Activated gamma-delta T cell treated with anti-CD3 and anti-CD28 coated beads, Interleukin-2, amount 50 U/mL, for 16 hours (primary cell): ENCODE data around the gene TTLL4.

Experiments used
- DNase-seq: peaks from one replicate; pipeline ENCODE4 v3.0.0-alpha.2; 2020; ENCODE audit warnings: low read depth

TTLL4 gene

DNA sequence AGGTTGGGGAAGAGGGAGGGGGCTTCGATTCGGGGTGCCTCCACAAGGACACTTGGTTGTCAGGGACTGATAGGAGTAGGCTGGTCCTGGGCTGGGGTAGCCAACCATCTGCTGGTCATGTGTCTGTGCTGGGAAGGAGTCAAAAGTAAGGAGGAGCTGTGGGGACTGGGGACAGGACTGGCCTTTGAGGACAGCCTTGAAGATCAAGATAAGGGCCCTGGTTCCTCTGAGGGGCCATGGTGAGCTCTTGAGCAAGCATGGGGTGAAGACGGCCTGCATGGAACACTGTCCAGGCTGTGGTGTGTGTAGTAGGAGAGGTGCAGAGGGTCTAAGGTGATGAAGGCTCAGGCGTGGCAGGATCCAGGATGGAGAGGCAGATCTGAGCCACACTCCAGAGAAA lies 73.1 kb downstream of the TTLL4 start:
- DNase-seq, result no peak

DNA sequence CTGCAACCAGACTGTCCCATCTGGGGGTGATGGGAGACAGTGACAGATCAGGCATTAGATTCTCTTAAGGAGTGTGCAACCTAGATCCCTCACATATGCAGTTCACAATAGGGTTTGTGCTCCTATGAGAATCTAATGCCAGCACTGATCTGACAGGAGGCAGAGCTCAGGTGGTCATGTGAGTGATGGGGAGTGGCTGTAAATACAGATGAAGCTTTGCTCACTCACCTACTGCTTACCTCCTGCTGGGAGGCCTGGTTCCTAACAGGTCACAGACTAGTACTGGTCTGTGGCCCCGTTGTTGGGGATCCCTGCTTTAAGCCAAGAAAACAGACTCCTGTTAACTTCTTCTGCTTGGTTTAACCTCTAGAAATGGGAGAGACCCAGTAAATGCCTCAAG lies 74.5 kb downstream of the TTLL4 start:
- DNase-seq, result no peak

DNA sequence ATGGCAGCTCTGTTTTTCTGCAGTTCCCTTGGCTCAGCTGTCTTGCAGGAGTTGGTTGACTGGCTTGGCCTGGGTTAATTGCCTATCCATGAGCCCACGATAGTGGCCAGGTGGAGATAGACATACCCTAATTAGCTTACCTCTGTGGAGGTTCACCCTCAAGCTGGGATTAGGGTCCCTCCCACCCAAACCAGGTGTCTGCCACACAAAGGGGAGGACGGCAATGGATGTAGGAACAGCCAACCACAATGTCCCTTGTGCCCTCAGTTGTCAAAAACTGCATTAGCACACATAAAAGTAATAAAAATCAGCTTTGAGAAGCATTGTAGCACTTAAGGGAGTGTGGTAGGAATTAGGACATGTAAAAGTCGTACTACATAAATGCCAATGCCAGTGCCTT lies 75.5 kb downstream of the TTLL4 start:
- DNase-seq, result no peak

- no peak for DNase-seq
These were observed 78.1 kb downstream of the TTLL4 start for GRCh38 chr2:218788529-218789255.

- DNase-seq, result no peak
These were observed 81.8 kb downstream of the TTLL4 start for GRCh38 chr2:218792433-218792832.

GRCh38 chr2:218796691-218797090 lies 86.1 kb downstream of the TTLL4 start:
- no peak for DNase-seq

GRCh38 chr2:218798767-218799504 lies 88.3 kb downstream of the TTLL4 start:
- DNase-seq, result no peak

GRCh38 chr2:218799990-218800389 lies 89.4 kb downstream of the TTLL4 start:
- DNase-seq, result no peak

DNA sequence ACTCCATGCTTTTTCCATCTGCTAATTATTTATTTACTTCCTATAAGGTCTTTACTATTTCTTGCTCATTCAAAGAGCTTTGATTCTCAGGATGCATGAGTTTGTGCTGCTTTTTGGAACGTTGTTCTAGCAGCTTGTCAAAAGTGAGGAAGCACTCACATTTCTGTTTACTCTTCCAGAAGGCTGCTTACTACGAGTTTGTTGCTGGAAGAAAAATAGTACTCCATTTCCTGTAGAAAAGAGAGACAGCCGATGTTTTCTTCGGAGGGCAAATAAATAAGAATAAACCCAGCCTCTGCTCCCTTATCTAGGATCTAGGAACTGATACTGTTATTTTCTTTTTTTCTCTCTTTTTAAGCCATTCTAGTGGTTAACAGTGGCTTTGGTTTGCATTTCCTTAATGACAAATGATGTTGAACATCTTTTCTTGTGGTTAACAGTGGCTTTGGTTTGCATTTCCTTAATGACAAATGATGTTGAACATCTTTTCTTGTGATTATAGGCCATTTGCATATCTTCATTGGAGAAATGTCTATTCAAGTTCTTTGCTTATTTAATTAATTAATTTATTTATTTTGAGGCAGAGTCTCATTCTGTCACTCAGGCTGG lies 91.9 kb downstream of the TTLL4 start:
- DNase-seq, result no peak

DNA sequence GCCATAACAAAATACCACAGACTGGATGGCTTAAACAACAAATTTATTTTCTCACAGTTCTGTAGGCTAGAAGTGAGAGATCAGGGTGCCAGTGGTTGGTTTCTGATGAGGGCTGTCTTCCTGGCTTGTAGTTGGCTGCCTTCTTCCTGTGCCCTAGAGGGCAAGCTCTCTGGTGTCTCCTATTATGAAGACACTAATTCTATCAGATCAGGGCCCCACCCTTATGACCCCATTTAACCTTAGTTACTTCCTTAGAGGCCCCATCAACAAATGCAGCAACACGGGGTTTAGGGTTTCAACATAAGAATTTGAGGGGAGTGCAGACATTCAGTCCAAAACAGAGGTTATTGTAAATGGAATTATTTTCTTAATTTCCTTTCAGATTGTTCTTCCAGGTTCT lies 94.2 kb downstream of the TTLL4 start:
- no peak for DNase-seq
